ENCODE results near the gene PSIP1. TPM values are rescaled to one million over a fixed set of nuclear protein-coding genes. Genes with fewer than 3 reads are reported as not detected.

The PSIP1 gene
- total RNA-seq, 1 experiment from 2014 or later, result 57.8 TPM

DNA sequence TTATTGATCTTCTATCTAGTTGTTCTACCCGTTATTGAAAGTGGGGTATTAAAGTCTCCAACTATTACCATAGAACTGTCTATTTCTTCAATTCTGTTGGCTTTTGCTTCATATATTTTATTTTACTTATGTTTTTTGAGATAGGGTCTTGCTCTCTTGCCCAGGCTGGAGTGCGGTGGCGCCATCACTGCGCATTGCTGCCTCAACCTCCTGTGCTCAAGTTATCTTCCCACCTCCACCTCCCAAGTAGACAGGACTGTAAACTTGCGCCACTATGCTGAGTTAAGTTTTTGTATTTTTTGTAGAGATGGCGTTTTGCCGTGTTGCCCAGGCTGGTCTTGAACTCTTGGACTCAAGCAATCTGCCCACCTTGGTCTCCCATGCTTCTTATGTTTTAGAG lies 71.9 kb downstream of the PSIP1 start:
- H3K4me3 Mint-ChIP-seq (ENCODE audit: unreplicated experiment), result no peak overlapping the region
- no peak for TF ChIP-seq CTCF (IDR thresholded peaks at IDR 0.05; ENCODE audit: unreplicated experiment)
- peaks cover 78% of the 10 kb centered on the region for H3K36me3 Mint-ChIP-seq (ENCODE audit: insufficient read depth, unreplicated experiment)
- no peaks in the 10 kb centered on the region for H3K9me3 Mint-ChIP-seq (ENCODE audit: unreplicated experiment)
- ChIA-PET POLR2A (no interaction called here), CTCF (interaction anchor here (0.7 kb wide), 1 partner anchor 161 kb away, joined by 5 read pairs; no protein-coding TSS in a partner anchor)
- DNase-seq (ENCODE audit: unreplicated experiment), result no peak
- H3K27me3 Mint-ChIP-seq (ENCODE audit: insufficient read depth, unreplicated experiment), result no peaks in the 10 kb centered on the region
- BruUV-seq (replicated peaks), result no TSS peak
- peak overlapping the region; percentile 42 for H3K27ac Mint-ChIP-seq (ENCODE audit: low read depth, unreplicated experiment)
- intact Hi-C loops (cut with micrococcal nuclease), result no loop called here
- H3K4me1 Mint-ChIP-seq (ENCODE audit: insufficient read depth, unreplicated experiment), result no peaks in the 10 kb centered on the region

- TF ChIP-seq CTCF (IDR thresholded peaks at IDR 0.05; ENCODE audit: unreplicated experiment), result no peak
- no peaks in the 10 kb centered on the region for H3K9me3 Mint-ChIP-seq (ENCODE audit: unreplicated experiment)
- peaks cover 13% of the 10 kb centered on the region for H3K4me1 Mint-ChIP-seq (ENCODE audit: insufficient read depth, unreplicated experiment)
- H3K4me3 Mint-ChIP-seq (ENCODE audit: unreplicated experiment), result no peak overlapping the region
- no TSS peak for BruUV-seq (replicated peaks)
- CTCF ChIA-PET, result interaction anchor here (0.7 to 1.4 kb wide), 3 partner anchors 9 to 347 kb away, joined by 3 to 4 read pairs (median 3); partner anchors contain the start of gene SNAPC3
- peaks cover 55% of the 10 kb centered on the region for H3K36me3 Mint-ChIP-seq (ENCODE audit: insufficient read depth, unreplicated experiment)
- DNase-seq (ENCODE audit: unreplicated experiment), result no peak
- H3K27ac Mint-ChIP-seq (ENCODE audit: low read depth, unreplicated experiment), result no peak overlapping the region
- intact Hi-C loops (cut with micrococcal nuclease), result no loop called here
- no peaks in the 10 kb centered on the region for H3K27me3 Mint-ChIP-seq (ENCODE audit: insufficient read depth, unreplicated experiment)
- POLR2A ChIA-PET, result interaction anchor here (0.6 to 1.5 kb wide), 3 partner anchors 10 to 389 kb away, joined by 3 to 6 read pairs (median 3); partner anchors contain the start of gene SNAPC3
Measured at GRCh38 chr9:15433661-15434060, 77.1 kb downstream of the PSIP1 start.

- CTCF ChIA-PET, result interaction anchor here (0.5 to 1.4 kb wide), 6 partner anchors 9 to 243 kb away, joined by 3 to 4 read pairs (median 3); partner anchors contain the start of gene SNAPC3
- peaks cover 13% of the 10 kb centered on the region for H3K4me1 Mint-ChIP-seq (ENCODE audit: insufficient read depth, unreplicated experiment)
- peaks cover 58% of the 10 kb centered on the region for H3K36me3 Mint-ChIP-seq (ENCODE audit: insufficient read depth, unreplicated experiment)
Measured at GRCh38 chr9:15433191-15433590, 77.6 kb downstream of the PSIP1 start.

More at GRCh38 chr9:15433191-15433590, 77.6 kb downstream of the PSIP1 start:
- Mint-ChIP-seq H3K9me3 (ENCODE audit: unreplicated experiment) (no peaks in the 10 kb centered on the region), H3K27me3 (ENCODE audit: insufficient read depth, unreplicated experiment) (no peaks in the 10 kb centered on the region), H3K4me3 (ENCODE audit: unreplicated experiment) (no peak overlapping the region), H3K27ac (ENCODE audit: low read depth, unreplicated experiment) (no peak overlapping the region)
- no peak for TF ChIP-seq CTCF (IDR thresholded peaks at IDR 0.05; ENCODE audit: unreplicated experiment)
- intact Hi-C loops (cut with micrococcal nuclease), result no loop called here
- DNase-seq (ENCODE audit: unreplicated experiment), result no peak
- no TSS peak for BruUV-seq (replicated peaks)
- POLR2A ChIA-PET, result interaction anchor here (0.6 to 1.5 kb wide), 4 partner anchors 10 to 389 kb away, joined by 3 to 6 read pairs (median 4); partner anchors contain the start of gene SNAPC3
